OCI-LY1 (cell line): ENCODE results near the gene ESAM.

Experiments used
- H2AFZ ChIP-seq: fragments of 200-600 bp; sonication (generic), shearing (Covaris generic); 2 replicates; pipeline ENCODE4 v1.6.0; 2014; ENCODE audit warnings: antibody characterized with exemption, mild to moderate bottlenecking, low read length
- H3F3A ChIP-seq: fragments of 200-600 bp; sonication (generic), shearing (Covaris generic); 2 replicates; pipeline ENCODE4 v1.6.0; 2014; ENCODE audit warnings: mild to moderate bottlenecking, antibody characterized with exemption, low read length, moderate library complexity; ENCODE audit not compliant: insufficient read depth
- H3K27ac ChIP-seq: fragments of 200-600 bp; sonication (generic); 2 replicates; pipeline ENCODE4 v1.5.1; 2014; ENCODE audit warnings: low read length, mixed run types, mild to moderate bottlenecking, low read depth; ENCODE audit not compliant: poor library complexity, severe bottlenecking
- H3K27me3 ChIP-seq: fragments of 200-600 bp; sonication (generic); 2 replicates; pipeline ENCODE4 v1.6.0; 2014; ENCODE audit warnings: antibody characterized with exemption, mild to moderate bottlenecking, low read length, moderate library complexity; ENCODE audit not compliant: insufficient read depth
- H3K36me3 ChIP-seq: fragments of 200-600 bp; sonication (generic); 2 replicates; pipeline ENCODE4 v1.6.1; 2014; ENCODE audit warnings: mild to moderate bottlenecking, antibody characterized with exemption, low read length, moderate library complexity, mixed read lengths; ENCODE audit not compliant: insufficient read depth
- H3K4me1 ChIP-seq: fragments of 200-600 bp; sonication (generic); 2 replicates; pipeline ENCODE4 v1.5.1; 2014; ENCODE audit warnings: mild to moderate bottlenecking, low read length, moderate library complexity; ENCODE audit not compliant: insufficient read depth, severe bottlenecking
- H3K4me2 ChIP-seq: fragments of 200-600 bp; sonication (generic), shearing (Covaris generic); 2 replicates; pipeline ENCODE4 v1.6.1; 2014; ENCODE audit warnings: low read length
- H3K4me3 ChIP-seq: fragments of 200-600 bp; sonication (generic); 2 replicates; pipeline ENCODE4 v1.5.1; 2014; ENCODE audit warnings: low read length, low read depth, mild to moderate bottlenecking, mixed read lengths; ENCODE audit not compliant: poor library complexity, severe bottlenecking
- H3K79me2 ChIP-seq: fragments of 200-600 bp; shearing (Covaris generic); 2 replicates; pipeline ENCODE4 v1.6.1; 2016; ENCODE audit warnings: mixed run types, low read length, mixed read lengths; ENCODE audit not compliant: insufficient read depth
- H3K9ac ChIP-seq: fragments of 200-600 bp; sonication (generic), shearing (Covaris generic); 2 replicates; pipeline ENCODE4 v1.6.1; 2014; ENCODE audit warnings: mild to moderate bottlenecking, low read length, mixed read lengths
- H3K9me2 ChIP-seq: fragments of 200-600 bp; sonication (generic), shearing (Covaris generic); 2 replicates; pipeline ENCODE4 v1.6.1; 2014; ENCODE audit warnings: low read depth, mild to moderate bottlenecking, low read length, mixed read lengths
- H3K9me3 ChIP-seq: fragments of 200-600 bp; shearing (Covaris generic); 2 replicates; pipeline ENCODE4 v1.6.1; 2014; ENCODE audit warnings: low read length, mixed read lengths
- H4K20me1 ChIP-seq: fragments of 200-600 bp; sonication (generic), shearing (Covaris generic); 2 replicates; pipeline ENCODE4 v1.6.0; 2016; ENCODE audit warnings: mild to moderate bottlenecking, low read length; ENCODE audit not compliant: insufficient read depth
- EZH2 ChIP-seq: fragments of 200-600 bp; sonication (generic), shearing (Covaris generic); IDR thresholded peaks from 2 replicates; pipeline ENCODE4 v1.8.0; 2017; ENCODE audit warnings: borderline replicate concordance, mixed run types, mild to moderate bottlenecking, antibody characterized with exemption, low read length, moderate library complexity, mixed read lengths
- TF ChIP-seq, protein P1 (sequence below): fragments of 200-600 bp; sonication (generic), shearing (Covaris generic); IDR thresholded peaks from 2 replicates; pipeline ENCODE4 v1.5.1; 2017; ENCODE audit warnings: mild to moderate bottlenecking, antibody characterized with exemption, low read length, moderate library complexity, mixed read lengths

Gene ESAM

GRCh38 chr11:124748100-124748418 is 14.0 kb downstream of the ESAM start:
- Histone ChIP-seq H3K27ac (no peak overlapping the region), H3K4me2 (no peak overlapping the region), H3K79me2 (no peaks in the 10 kb centered on the region), H3K36me3 (no peaks in the 10 kb centered on the region), H2AFZ (no peak overlapping the region), H3K4me3 (no peak overlapping the region), H3K4me1 (no peaks in the 10 kb centered on the region), H3K9me2 (no peaks in the 10 kb centered on the region), H3F3A (no peaks in the 10 kb centered on the region), H3K9ac (no peak overlapping the region), H3K27me3 (no peaks in the 10 kb centered on the region), H4K20me1 (no peaks in the 10 kb centered on the region), H3K9me3 (no peaks in the 10 kb centered on the region)
- TF ChIP-seq, protein P1, sequence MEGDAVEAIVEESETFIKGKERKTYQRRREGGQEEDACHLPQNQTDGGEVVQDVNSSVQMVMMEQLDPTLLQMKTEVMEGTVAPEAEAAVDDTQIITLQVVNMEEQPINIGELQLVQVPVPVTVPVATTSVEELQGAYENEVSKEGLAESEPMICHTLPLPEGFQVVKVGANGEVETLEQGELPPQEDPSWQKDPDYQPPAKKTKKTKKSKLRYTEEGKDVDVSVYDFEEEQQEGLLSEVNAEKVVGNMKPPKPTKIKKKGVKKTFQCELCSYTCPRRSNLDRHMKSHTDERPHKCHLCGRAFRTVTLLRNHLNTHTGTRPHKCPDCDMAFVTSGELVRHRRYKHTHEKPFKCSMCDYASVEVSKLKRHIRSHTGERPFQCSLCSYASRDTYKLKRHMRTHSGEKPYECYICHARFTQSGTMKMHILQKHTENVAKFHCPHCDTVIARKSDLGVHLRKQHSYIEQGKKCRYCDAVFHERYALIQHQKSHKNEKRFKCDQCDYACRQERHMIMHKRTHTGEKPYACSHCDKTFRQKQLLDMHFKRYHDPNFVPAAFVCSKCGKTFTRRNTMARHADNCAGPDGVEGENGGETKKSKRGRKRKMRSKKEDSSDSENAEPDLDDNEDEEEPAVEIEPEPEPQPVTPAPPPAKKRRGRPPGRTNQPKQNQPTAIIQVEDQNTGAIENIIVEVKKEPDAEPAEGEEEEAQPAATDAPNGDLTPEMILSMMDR, result no peak
- no peak for TF ChIP-seq EZH2

DNA sequence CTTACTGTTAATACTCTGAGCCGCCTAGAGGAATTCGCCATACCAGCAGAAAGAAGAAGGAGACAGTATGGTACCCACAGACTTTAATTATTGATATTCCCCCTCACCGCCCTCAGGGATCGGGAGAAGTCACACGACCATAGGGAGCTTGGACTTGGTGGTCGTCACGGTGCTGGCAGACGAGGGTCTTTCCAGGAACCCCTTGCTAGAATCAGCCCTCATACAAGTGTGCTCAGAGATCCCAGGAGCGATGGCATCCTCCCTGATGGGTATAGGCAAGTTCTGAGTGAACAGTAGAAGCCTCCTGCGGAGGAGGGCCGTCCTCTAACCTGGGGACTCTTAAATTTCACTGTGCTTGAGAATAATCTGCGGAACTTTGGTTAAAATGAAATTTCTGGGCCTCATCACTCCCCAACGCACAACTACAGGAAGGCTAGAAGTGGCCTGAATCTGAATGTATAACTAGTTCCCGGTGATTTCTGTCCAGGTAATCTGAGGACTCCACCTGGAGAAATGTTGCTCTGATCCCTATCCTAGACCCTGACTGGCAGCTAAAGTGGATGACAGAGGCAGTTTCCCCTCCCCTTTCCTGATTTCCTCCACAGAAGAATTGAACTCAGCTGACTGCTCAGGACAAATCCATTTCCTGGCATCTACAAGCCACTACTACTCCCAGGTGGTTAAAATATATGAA is 14.5 kb downstream of the ESAM start:
- H3K27ac ChIP-seq, result no peak overlapping the region
- H3K4me2 ChIP-seq, result peak overlapping the region; percentile 97; the same call in 1 of the 2 replicates
- no peaks in the 10 kb centered on the region for H3F3A ChIP-seq
- TF ChIP-seq, protein P1, result no peak
- TF ChIP-seq EZH2, result no peak
- H3K9ac ChIP-seq, result no peak overlapping the region
- no peaks in the 10 kb centered on the region for H4K20me1 ChIP-seq
- no peaks in the 10 kb centered on the region for H3K79me2 ChIP-seq
- H3K4me1 ChIP-seq, result no peaks in the 10 kb centered on the region
- no peak overlapping the region for H3K4me3 ChIP-seq
- no peaks in the 10 kb centered on the region for H3K27me3 ChIP-seq
- no peaks in the 10 kb centered on the region for H3K9me3 ChIP-seq
- H2AFZ ChIP-seq, result no peak overlapping the region
- H3K36me3 ChIP-seq, result no peaks in the 10 kb centered on the region
- H3K9me2 ChIP-seq, result no peaks in the 10 kb centered on the region

GRCh38 chr11:124746621-124747243 is 15.4 kb downstream of the ESAM start:
- no peaks in the 10 kb centered on the region for H3K9me3 ChIP-seq
- H3K36me3 ChIP-seq, result no peaks in the 10 kb centered on the region
- no peak for TF ChIP-seq EZH2
- TF ChIP-seq, protein P1, result peak; percentile 76
- H3F3A ChIP-seq, result no peaks in the 10 kb centered on the region
- H3K79me2 ChIP-seq, result no peaks in the 10 kb centered on the region
- H3K4me3 ChIP-seq, result peak overlapping the region; percentile 78
- peak overlapping the region; percentile 75 for H3K9ac ChIP-seq
- H3K9me2 ChIP-seq, result no peaks in the 10 kb centered on the region
- H3K27ac ChIP-seq, result no peak overlapping the region
- H3K27me3 ChIP-seq, result no peaks in the 10 kb centered on the region
- no peaks in the 10 kb centered on the region for H4K20me1 ChIP-seq
- H2AFZ ChIP-seq, result no peak overlapping the region
- peak overlapping the region; percentile 97 for H3K4me2 ChIP-seq
- H3K4me1 ChIP-seq, result no peaks in the 10 kb centered on the region
